Trophoblast cell (in vitro differentiated cells and primary cell): ENCODE data around the gene GASK1A.
A peak's percentile ranks its signal among the peaks of the same experiment; 100 is the strongest.

Experiments
- DNase-seq, 2 donors: peaks; one replicate each; pipeline ENCODE4 v3.0.0-alpha.2; 2016
- H2AFZ ChIP-seq: 2 replicates; pipeline ENCODE4 v1.6.1; 2013; ENCODE audit warnings: low read length, moderate library complexity, mild to moderate bottlenecking; ENCODE audit not compliant: insufficient read depth, poor library complexity
- H2AK5ac ChIP-seq: 2 replicates; pipeline ENCODE4 v1.6.1; 2013; ENCODE audit warnings: mild to moderate bottlenecking, low read length
- H2BK120ac ChIP-seq: 2 replicates; pipeline ENCODE4 v1.6.1; 2013; ENCODE audit warnings: low read length, mild to moderate bottlenecking, moderate library complexity; ENCODE audit not compliant: insufficient read depth, poor library complexity
- H2BK12ac ChIP-seq: 2 replicates; pipeline ENCODE4 v1.6.1; 2013; ENCODE audit warnings: mild to moderate bottlenecking, low read length, moderate library complexity
- H2BK5ac ChIP-seq: 2 replicates; pipeline ENCODE4 v1.6.1; 2013; ENCODE audit warnings: low read length, low read depth, moderate library complexity, mild to moderate bottlenecking; ENCODE audit not compliant: poor library complexity
- H3K14ac ChIP-seq: 2 replicates; pipeline ENCODE4 v1.6.1; 2013; ENCODE audit warnings: mild to moderate bottlenecking, low read length
- H3K18ac ChIP-seq: 2 replicates; pipeline ENCODE4 v1.6.1; 2013; ENCODE audit warnings: mild to moderate bottlenecking, low read length
- H3K23ac ChIP-seq: 2 replicates; pipeline ENCODE4 v1.6.1; 2013; ENCODE audit warnings: low read length
- H3K27ac ChIP-seq: 2 replicates; pipeline ENCODE4 v1.5.1; 2013; ENCODE audit warnings: low read depth, mild to moderate bottlenecking, inconsistent platforms, low read length, moderate library complexity
- H3K27me3 ChIP-seq: 2 replicates; pipeline ENCODE4 v1.6.1; 2013; ENCODE audit warnings: inconsistent platforms, mild to moderate bottlenecking, low read length, moderate library complexity; ENCODE audit not compliant: insufficient read depth
- H3K36me3 ChIP-seq, 2 experiments: 1 replicate in 1 of 2; 2 replicates in 1 of 2; pipeline ENCODE4 v1.6.1; 2013; ENCODE audit warnings: low read length in 2 of 2, mild to moderate bottlenecking in 2 of 2, moderate library complexity in 1 of 2; ENCODE audit not compliant: insufficient read depth in 2 of 2, control insufficient read depth in 1 of 2
- H3K4ac ChIP-seq: 2 replicates; pipeline ENCODE4 v1.6.1; 2013; ENCODE audit warnings: low read depth, mild to moderate bottlenecking, low read length, moderate library complexity
- H3K4me1 ChIP-seq, 2 experiments: 1 replicate in 1 of 2; 2 replicates in 1 of 2; pipeline ENCODE4 v1.6.1; 2013; ENCODE audit warnings: low read length in 2 of 2, mild to moderate bottlenecking in 2 of 2, moderate library complexity in 1 of 2; ENCODE audit not compliant: insufficient read depth in 2 of 2, control insufficient read depth in 1 of 2
- H3K4me2 ChIP-seq: 2 replicates; pipeline ENCODE4 v1.6.1; 2013; ENCODE audit warnings: inconsistent platforms, mild to moderate bottlenecking, low read length, moderate library complexity
- H3K4me3 ChIP-seq: 2 replicates; pipeline ENCODE4 v1.5.1; 2013; ENCODE audit warnings: mild to moderate bottlenecking, low read depth, low read length, inconsistent platforms
- H3K79me1 ChIP-seq: one replicate; pipeline ENCODE4 v1.6.1; 2013; ENCODE audit warnings: low read length
- H3K79me2 ChIP-seq: 2 replicates; pipeline ENCODE4 v1.6.1; 2013; ENCODE audit warnings: low read length, mild to moderate bottlenecking; ENCODE audit not compliant: control insufficient read depth, insufficient read depth, poor library complexity
- H3K9ac ChIP-seq: 2 replicates; pipeline ENCODE4 v1.6.1; 2013; ENCODE audit warnings: mild to moderate bottlenecking, low read length
- H3K9me3 ChIP-seq: 2 replicates; pipeline ENCODE4 v1.6.1; 2013; ENCODE audit warnings: low read depth, mild to moderate bottlenecking, control low read depth, inconsistent platforms, low read length; ENCODE audit not compliant: insufficient read depth
- H4K12ac ChIP-seq: 2 replicates; pipeline ENCODE4 v1.6.1; 2013; ENCODE audit warnings: low read depth, mild to moderate bottlenecking, low read length, moderate library complexity
- H4K8ac ChIP-seq: 2 replicates; pipeline ENCODE4 v1.6.1; 2013; ENCODE audit warnings: low read depth, mild to moderate bottlenecking, low read length, moderate library complexity
- H4K91ac ChIP-seq: one replicate; pipeline ENCODE4 v1.6.1; 2013; ENCODE audit warnings: low read depth, mild to moderate bottlenecking, low read length, moderate library complexity
- WGBS: extraction: QIAGEN DNeasy Blood & Tissue Kit; methylation state at CpG from one replicate; pipeline ENCODE4 v1.1.7; 2013; ENCODE audit warnings: missing lambda C conversion rate; ENCODE audit not compliant: insufficient read length, insufficient coverage; ENCODE audit errors: extremely low coverage; 5-methylcytosine and 5-hydroxymethylcytosine counted together

GASK1A gene

DNA sequence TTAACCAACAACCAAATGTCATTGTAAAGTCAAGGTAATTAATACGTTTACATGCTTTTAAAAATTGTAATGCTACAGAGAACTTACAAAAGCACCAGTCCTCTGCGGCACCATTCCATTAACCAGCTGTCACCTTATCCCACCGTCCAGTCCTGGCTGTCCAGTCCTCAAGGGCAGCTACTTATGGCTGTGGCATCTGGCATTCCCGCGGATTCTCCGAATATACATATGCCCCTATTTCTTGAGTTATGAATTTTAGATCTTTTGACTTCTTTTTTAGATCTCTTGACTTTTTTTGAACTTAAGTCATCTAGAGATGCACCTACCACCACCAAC, 127.2 kb downstream of the GASK1A start:
- Histone ChIP-seq H2AK5ac (no peak overlapping the region), H4K91ac (no peak overlapping the region), H3K4me3 (no peak overlapping the region), H3K79me2 (peaks cover 3% of the 10 kb centered on the region), H2AFZ (peak overlapping the region; percentile 59), H4K8ac (no peak overlapping the region), H4K12ac (no peak overlapping the region), H2BK120ac (no peak overlapping the region), H2BK12ac (no peak overlapping the region), H3K36me3 (no peaks in the 10 kb centered on the region), H3K4me2 (peak overlapping the region; percentile 83), H3K4ac (no peak overlapping the region), H3K9me3 (no peaks in the 10 kb centered on the region), H3K14ac (no peak overlapping the region), H3K4me1 (peaks cover 0 to 6% of the 10 kb centered on the region in 2 experiments), H3K27me3 (no peaks in the 10 kb centered on the region), H3K23ac (no peak overlapping the region), H3K27ac (no peak overlapping the region), H3K79me1 (peaks cover 2% of the 10 kb centered on the region), H3K9ac (no peak overlapping the region), H2BK5ac (no peak overlapping the region), H3K18ac (no peak overlapping the region)
- no CpG with 5 or more reads among the region's 6 CpGs for WGBS
- DNase-seq = peak in 1 of 2 donors; percentile 9
